PC-3 (cell line): ENCODE data around the gene FUCA2. TPM values are rescaled to one million over a fixed set of nuclear protein-coding genes. Genes with fewer than 3 reads are reported as not detected.
A peak's percentile ranks its signal among the peaks of the same experiment; 100 is the strongest.

Experiments used
- ATAC-seq: fragments of 200-7000 bp; cut with Tn5 transposase; 2 replicates; pipeline ENCODE4 v1.9.1; 2020; ENCODE audit warnings: mild to moderate bottlenecking, moderate library complexity
- BruUV-seq: library from RNA; stranded (reverse); fragments of 400-500 nt; replicated peaks from 2 replicates; lab custom pipeline; 2021; lab: Mats Ljungman, UMichigan
- CTCF ChIA-PET: fragments of 300-600 bp; sonication (Branson Sonifier 250); formaldehyde crosslinking; loops from one replicate; lab custom pipeline; 2022; ENCODE audit warnings: antibody characterized with exemption; lab: Charles Lee
- POLR2A ChIA-PET: fragments of 300-600 bp; sonication (Branson Sonifier 250); formaldehyde crosslinking; loops from one replicate; lab custom pipeline; 2022; ENCODE audit warnings: antibody characterized with exemption; ENCODE audit not compliant: unreplicated experiment; lab: Charles Lee
- DNase-seq: peaks from one replicate; pipeline ENCODE4 v3.0.0-alpha.2; 2015
- H2AFZ ChIP-seq: fragments of 300-600 bp; sonication (generic); 2 replicates; pipeline ENCODE4 v1.6.0; 2016; ENCODE audit warnings: antibody characterized with exemption, low read length
- H3F3A ChIP-seq: fragments of 300-600 bp; sonication (generic); one replicate; pipeline ENCODE4 v1.6.0; 2017; ENCODE audit warnings: antibody characterized with exemption, low read length, control low read depth, mild to moderate bottlenecking; ENCODE audit not compliant: unreplicated experiment
- H3K27ac ChIP-seq: fragments of 300-600 bp; sonication (generic); 2 replicates; pipeline ENCODE4 v1.5.1; 2016; ENCODE audit warnings: mild to moderate bottlenecking, low read length
- H3K27me3 ChIP-seq: fragments of 300-600 bp; sonication (generic); 2 replicates; pipeline ENCODE4 v1.6.1; 2016; ENCODE audit warnings: low read length, mixed read lengths
- H3K36me3 ChIP-seq: fragments of 300-600 bp; sonication (generic); 2 replicates; pipeline ENCODE4 v1.6.1; 2016; ENCODE audit warnings: low read depth, mixed run types, low read length, mixed read lengths
- H3K4me1 ChIP-seq: fragments of 300-600 bp; sonication (generic); 2 replicates; pipeline ENCODE4 v1.5.1; 2016; ENCODE audit warnings: low read length; ENCODE audit not compliant: insufficient read depth
- H3K4me2 ChIP-seq: fragments of 300-600 bp; sonication (generic); 2 replicates; pipeline ENCODE4 v1.6.0; 2016; ENCODE audit warnings: low read length
- H3K4me3 ChIP-seq: fragments of 300-600 bp; sonication (generic); 2 replicates; pipeline ENCODE4 v1.5.1; 2016; ENCODE audit warnings: mild to moderate bottlenecking, low read length, mixed read lengths
- H3K79me2 ChIP-seq: fragments of 300-600 bp; sonication (generic); 2 replicates; pipeline ENCODE4 v1.6.1; 2017; ENCODE audit warnings: low read length, mixed read lengths
- H3K9ac ChIP-seq: fragments of 300-600 bp; sonication (generic); 2 replicates; pipeline ENCODE4 v1.6.0; 2016; ENCODE audit warnings: mild to moderate bottlenecking, low read length
- H3K9me2 ChIP-seq: fragments of 300-600 bp; sonication (generic); replicated peaks from 2 replicates; pipeline ENCODE4 v1.6.1; 2016; ENCODE audit warnings: mixed run types, low read length, mixed read lengths
- H3K9me3 ChIP-seq: fragments of 300-600 bp; sonication (generic); 2 replicates; pipeline ENCODE4 v1.6.1; 2016; ENCODE audit warnings: low read length, mixed read lengths
- H4K20me1 ChIP-seq: fragments of 300-600 bp; sonication (generic); 2 replicates; pipeline ENCODE4 v1.6.1; 2016; ENCODE audit warnings: low read length, mixed read lengths
- EZH2 ChIP-seq: fragments of 300-600 bp; sonication (generic); IDR thresholded peaks from one replicate; pipeline ENCODE4 v1.6.1; 2017; ENCODE audit warnings: antibody characterized with exemption, mild to moderate bottlenecking, low read length; ENCODE audit not compliant: unreplicated experiment
- EZH2phosphoT487 ChIP-seq: fragments of 300-600 bp; sonication (generic); IDR thresholded peaks from 2 replicates; pipeline ENCODE4 v1.6.1; 2018; ENCODE audit warnings: mild to moderate bottlenecking, antibody characterized with exemption, low read length, borderline replicate concordance
- intact Hi-C: fragments of 100-400 bp; cut with micrococcal nuclease; formaldehyde crosslinking; loops from 2 replicates; pipeline ENCODE4 v1.9.0; 2023
- total RNA-seq: library from RNA; depleted of rRNA; stranded (reverse); fragments of >200 nt; gene quantifications from 2 replicates; pipeline ENCODE4 v1.2.3, GENCODE V29; 2014
- TF ChIP-seq, protein P1 (sequence below): fragments of 300-600 bp; sonication (generic); conservative IDR thresholded peaks from 2 replicates; pipeline ENCODE4 v1.5.1; 2017; ENCODE audit warnings: antibody characterized with exemption, low read depth, mild to moderate bottlenecking, low read length

Gene FUCA2
- total RNA-seq, 1 experiment from 2014 or later = 52.8 TPM

DNA sequence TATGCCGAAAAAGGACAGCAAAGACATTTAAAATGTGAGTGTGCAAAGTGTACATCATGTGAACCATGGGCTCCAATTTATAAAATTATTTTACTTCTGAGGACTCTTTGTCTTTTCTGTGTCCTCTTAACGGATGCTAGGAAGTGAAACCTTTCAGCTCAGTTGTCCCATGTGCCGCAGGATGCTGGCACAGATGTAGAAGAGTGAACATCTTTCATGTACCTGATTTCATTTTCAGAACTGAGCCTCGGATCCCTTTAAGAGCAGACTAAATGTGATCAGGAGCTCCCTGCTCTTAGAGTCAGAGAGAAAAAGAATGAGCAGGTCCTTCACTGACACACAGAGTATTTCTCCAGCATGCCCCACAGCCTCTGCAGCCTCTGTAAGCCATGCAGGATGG is 27.6 kb upstream of the FUCA2 start:
- Histone ChIP-seq H3K9me2 (no peaks in the 10 kb centered on the region), H3K27ac (no peak overlapping the region), H3K4me3 (no peak overlapping the region), H3K27me3 (no peaks in the 10 kb centered on the region), H3K4me2 (no peak overlapping the region), H3F3A (no peaks in the 10 kb centered on the region), H3K9ac (no peak overlapping the region), H3K79me2 (peaks cover 14% of the 10 kb centered on the region; the same call in 1 of the 2 replicates), H2AFZ (no peak overlapping the region), H3K36me3 (no peaks in the 10 kb centered on the region), H3K4me1 (peaks cover 7% of the 10 kb centered on the region; the same call in 1 of the 2 replicates), H3K9me3 (no peaks in the 10 kb centered on the region), H4K20me1 (no peaks in the 10 kb centered on the region)
- TF ChIP-seq, protein P1, sequence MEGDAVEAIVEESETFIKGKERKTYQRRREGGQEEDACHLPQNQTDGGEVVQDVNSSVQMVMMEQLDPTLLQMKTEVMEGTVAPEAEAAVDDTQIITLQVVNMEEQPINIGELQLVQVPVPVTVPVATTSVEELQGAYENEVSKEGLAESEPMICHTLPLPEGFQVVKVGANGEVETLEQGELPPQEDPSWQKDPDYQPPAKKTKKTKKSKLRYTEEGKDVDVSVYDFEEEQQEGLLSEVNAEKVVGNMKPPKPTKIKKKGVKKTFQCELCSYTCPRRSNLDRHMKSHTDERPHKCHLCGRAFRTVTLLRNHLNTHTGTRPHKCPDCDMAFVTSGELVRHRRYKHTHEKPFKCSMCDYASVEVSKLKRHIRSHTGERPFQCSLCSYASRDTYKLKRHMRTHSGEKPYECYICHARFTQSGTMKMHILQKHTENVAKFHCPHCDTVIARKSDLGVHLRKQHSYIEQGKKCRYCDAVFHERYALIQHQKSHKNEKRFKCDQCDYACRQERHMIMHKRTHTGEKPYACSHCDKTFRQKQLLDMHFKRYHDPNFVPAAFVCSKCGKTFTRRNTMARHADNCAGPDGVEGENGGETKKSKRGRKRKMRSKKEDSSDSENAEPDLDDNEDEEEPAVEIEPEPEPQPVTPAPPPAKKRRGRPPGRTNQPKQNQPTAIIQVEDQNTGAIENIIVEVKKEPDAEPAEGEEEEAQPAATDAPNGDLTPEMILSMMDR = no peak
- TF ChIP-seq EZH2phosphoT487 (no peak), EZH2 (no peak)
- DNase-seq (no peak), ATAC-seq (no peak)
- ChIA-PET CTCF (no interaction called here), POLR2A (no interaction called here)
- no TSS peak for BruUV-seq
- intact Hi-C loops = no loop called here

DNA sequence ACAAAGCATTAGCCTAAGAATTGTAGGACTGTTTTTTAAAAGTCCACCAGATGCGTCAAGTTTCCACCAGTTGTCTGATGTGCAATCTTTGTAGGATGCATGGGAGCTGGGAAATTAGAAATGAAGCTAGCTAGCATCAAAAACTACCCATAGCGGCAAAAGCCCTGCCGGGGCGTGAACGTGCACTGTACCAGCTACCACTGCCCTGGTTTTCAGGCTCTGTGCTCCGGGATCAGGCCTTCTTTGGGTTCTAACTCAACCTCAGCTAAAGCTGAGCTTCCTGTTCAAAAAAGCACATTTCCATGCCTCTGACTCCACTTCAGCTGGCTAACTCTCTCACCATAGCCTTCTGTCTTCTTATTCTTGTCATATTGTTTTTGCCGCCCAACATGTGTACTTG is 26.9 kb upstream of the FUCA2 start:
- peaks cover 14% of the 10 kb centered on the region; the same call in 1 of the 2 replicates for H3K79me2 ChIP-seq
- no peak for DNase-seq
- no peaks in the 10 kb centered on the region for H3K9me3 ChIP-seq
- no peak overlapping the region for H3K27ac ChIP-seq
- CTCF ChIA-PET = no interaction called here
- ATAC-seq = no peak
- H3K27me3 ChIP-seq = no peaks in the 10 kb centered on the region
- H3K4me3 ChIP-seq = no peak overlapping the region
- H3K36me3 ChIP-seq = no peaks in the 10 kb centered on the region
- peaks cover 7% of the 10 kb centered on the region; the same call in 1 of the 2 replicates for H3K4me1 ChIP-seq
- intact Hi-C loops = no loop called here
- peak overlapping the region; percentile 80; the same call in 1 of the 2 replicates for H3K4me2 ChIP-seq
- H3F3A ChIP-seq = no peaks in the 10 kb centered on the region
- no peak for TF ChIP-seq EZH2
- TF ChIP-seq, protein P1 = no peak
- no peak overlapping the region for H3K9ac ChIP-seq
- H4K20me1 ChIP-seq = no peaks in the 10 kb centered on the region
- H2AFZ ChIP-seq = no peak overlapping the region
- no TSS peak for BruUV-seq
- POLR2A ChIA-PET = no interaction called here
- H3K9me2 ChIP-seq = no peaks in the 10 kb centered on the region

DNA sequence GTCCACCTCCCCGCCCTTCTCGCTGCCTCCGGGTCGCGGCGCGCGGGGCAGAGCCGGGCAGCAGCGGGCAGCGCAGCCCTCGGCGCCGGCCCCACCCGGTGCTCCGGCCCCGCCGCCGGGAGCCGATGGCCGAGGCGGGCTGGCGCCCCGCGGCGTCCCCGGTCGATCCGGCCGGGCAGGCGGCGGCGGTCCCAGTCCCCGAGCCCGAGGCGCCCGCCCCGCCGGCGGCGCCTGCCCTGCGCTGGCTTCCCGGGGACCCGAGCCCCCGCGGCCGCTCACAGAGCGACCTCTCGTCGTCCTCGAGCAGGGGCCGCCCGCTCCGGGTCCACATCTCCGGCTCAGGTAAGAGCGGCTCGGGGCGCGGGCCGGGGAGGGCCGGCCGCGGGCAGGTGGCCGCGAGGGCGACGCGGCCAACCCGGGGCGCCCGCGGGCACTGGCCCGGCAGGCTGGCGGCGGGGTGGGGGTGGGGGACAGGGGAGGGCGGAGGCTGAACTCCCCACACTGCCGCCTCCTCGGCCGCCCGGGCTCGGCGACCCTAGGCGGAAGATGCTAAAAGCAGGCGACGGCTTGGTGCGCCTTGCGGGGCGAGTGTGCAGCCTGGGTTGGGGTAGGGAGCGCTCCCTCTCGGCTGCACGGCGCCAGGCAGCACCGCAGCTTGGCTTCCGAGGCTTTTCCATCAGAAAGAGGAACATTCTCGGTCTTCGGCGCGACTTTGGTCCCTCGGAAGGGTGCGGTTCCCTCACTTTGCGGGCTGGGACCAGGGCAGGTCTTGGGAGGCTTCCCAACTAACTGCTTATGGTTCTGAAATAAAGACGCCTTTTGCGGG is 25.6 kb upstream of the FUCA2 start:
- peak overlapping the region; percentile 1; the same call in 1 of the 2 replicates for H3K9ac ChIP-seq
- no TSS peak for BruUV-seq
- H3K27ac ChIP-seq = no peak overlapping the region
- peaks cover 14% of the 10 kb centered on the region; the same call in 1 of the 2 replicates for H3K79me2 ChIP-seq
- H3F3A ChIP-seq = no peaks in the 10 kb centered on the region
- ChIA-PET CTCF (no interaction called here), POLR2A (no interaction called here)
- peak overlapping the region; percentile 93 for H3K4me2 ChIP-seq
- DNase-seq = peak; percentile 56
- no peaks in the 10 kb centered on the region for H3K9me2 ChIP-seq
- peak; percentile 70 for ATAC-seq
- no peaks in the 10 kb centered on the region for H3K9me3 ChIP-seq
- TF ChIP-seq EZH2phosphoT487 (no peak), EZH2 (no peak)
- TF ChIP-seq, protein P1 = no peak; the same call in 1 of the 2 replicates
- H3K4me3 ChIP-seq = peak overlapping the region; percentile 84
- intact Hi-C loops = no loop called here
- peak overlapping the region; percentile 95 for H2AFZ ChIP-seq
- no peaks in the 10 kb centered on the region for H3K27me3 ChIP-seq
- peaks cover 7% of the 10 kb centered on the region; the same call in 1 of the 2 replicates for H3K4me1 ChIP-seq
- H4K20me1 ChIP-seq = no peaks in the 10 kb centered on the region
- H3K36me3 ChIP-seq = no peaks in the 10 kb centered on the region
